ENCODE measurements around the gene JADE2. TPM values are rescaled to one million over a fixed set of nuclear protein-coding genes. Genes with fewer than 3 reads are reported as not detected.

JADE2 gene
- total and polyA plus RNA-seq, 2 experiments from 2014 or later = 16.2 to 40.8 TPM

DNA sequence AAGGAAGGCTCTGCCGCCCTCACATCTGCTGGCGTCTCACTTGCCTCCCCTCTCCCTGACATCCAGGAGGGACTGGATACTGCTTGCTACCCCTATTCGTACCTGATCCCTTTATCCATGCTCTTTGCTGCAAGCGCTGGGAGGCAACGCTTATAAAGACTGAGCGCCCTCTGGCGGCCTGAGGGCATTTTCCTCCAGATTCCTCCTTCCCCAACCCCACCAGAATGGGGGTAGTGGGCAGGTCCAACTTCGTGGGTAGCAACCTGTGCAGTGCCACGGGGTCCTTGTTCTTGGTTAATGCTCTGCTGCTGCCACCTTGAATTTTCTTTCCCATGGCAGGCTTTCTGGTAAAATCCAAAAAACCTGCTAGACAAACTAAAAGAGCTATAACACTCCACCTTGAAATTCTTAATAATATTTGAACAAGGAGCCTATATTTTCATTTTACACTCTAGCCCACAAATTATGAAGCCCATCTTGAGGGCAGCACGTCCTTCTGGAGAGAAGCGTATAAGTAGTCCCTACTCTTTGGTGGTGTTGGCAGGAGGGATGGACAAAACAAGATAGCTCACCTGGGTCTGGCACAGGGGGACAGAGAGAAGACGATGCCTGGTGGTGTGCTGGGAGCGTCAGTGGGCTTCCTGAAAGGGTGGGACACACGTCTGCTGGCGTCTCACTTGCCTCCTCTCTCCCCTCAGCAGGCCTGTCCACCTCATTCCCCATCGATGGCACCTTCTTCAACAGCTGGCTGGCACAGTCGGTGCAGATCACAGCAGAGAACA is 52.5 kb downstream of the JADE2 start:
- TF ChIP-seq ZNF114 (CRISPR knock-in tag; IDR thresholded peaks at IDR 0.05) = no peak
- no peak for TF ChIP-seq POLR2AphosphoS5 (IDR thresholded peaks at IDR 0.05; ENCODE audit: low read depth)
- no peak for TF ChIP-seq STAT1 (IDR thresholded peaks at IDR 0.05; ENCODE audit: unreplicated experiment)
- no peak for TF ChIP-seq ZNF331 (CRISPR knock-in tag; IDR thresholded peaks at IDR 0.05; ENCODE audit: low read depth)
- TF ChIP-seq CREB1 (CRISPR knock-in tag; IDR thresholded peaks at IDR 0.05; ENCODE audit: low read depth) = 0 out of 2 replicates have a peak, but pooled peaks have one; percentile 22
- TF ChIP-seq EZH2 (IDR thresholded peaks at IDR 0.05; ENCODE audit: low read depth, unreplicated experiment) = no peak
- no peak for TF ChIP-seq EZH2phosphoT487 (IDR thresholded peaks at IDR 0.05; ENCODE audit: unreplicated experiment)
- TF ChIP-seq, protein P1, sequence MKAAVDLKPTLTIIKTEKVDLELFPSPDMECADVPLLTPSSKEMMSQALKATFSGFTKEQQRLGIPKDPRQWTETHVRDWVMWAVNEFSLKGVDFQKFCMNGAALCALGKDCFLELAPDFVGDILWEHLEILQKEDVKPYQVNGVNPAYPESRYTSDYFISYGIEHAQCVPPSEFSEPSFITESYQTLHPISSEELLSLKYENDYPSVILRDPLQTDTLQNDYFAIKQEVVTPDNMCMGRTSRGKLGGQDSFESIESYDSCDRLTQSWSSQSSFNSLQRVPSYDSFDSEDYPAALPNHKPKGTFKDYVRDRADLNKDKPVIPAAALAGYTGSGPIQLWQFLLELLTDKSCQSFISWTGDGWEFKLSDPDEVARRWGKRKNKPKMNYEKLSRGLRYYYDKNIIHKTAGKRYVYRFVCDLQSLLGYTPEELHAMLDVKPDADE (IDR thresholded peaks at IDR 0.05) = no peak
- TF ChIP-seq, protein P2, sequence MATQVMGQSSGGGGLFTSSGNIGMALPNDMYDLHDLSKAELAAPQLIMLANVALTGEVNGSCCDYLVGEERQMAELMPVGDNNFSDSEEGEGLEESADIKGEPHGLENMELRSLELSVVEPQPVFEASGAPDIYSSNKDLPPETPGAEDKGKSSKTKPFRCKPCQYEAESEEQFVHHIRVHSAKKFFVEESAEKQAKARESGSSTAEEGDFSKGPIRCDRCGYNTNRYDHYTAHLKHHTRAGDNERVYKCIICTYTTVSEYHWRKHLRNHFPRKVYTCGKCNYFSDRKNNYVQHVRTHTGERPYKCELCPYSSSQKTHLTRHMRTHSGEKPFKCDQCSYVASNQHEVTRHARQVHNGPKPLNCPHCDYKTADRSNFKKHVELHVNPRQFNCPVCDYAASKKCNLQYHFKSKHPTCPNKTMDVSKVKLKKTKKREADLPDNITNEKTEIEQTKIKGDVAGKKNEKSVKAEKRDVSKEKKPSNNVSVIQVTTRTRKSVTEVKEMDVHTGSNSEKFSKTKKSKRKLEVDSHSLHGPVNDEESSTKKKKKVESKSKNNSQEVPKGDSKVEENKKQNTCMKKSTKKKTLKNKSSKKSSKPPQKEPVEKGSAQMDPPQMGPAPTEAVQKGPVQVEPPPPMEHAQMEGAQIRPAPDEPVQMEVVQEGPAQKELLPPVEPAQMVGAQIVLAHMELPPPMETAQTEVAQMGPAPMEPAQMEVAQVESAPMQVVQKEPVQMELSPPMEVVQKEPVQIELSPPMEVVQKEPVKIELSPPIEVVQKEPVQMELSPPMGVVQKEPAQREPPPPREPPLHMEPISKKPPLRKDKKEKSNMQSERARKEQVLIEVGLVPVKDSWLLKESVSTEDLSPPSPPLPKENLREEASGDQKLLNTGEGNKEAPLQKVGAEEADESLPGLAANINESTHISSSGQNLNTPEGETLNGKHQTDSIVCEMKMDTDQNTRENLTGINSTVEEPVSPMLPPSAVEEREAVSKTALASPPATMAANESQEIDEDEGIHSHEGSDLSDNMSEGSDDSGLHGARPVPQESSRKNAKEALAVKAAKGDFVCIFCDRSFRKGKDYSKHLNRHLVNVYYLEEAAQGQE (IDR thresholded peaks at IDR 0.05; ENCODE audit: unreplicated experiment) = peak; percentile 2
- TF ChIP-seq, protein P3, sequence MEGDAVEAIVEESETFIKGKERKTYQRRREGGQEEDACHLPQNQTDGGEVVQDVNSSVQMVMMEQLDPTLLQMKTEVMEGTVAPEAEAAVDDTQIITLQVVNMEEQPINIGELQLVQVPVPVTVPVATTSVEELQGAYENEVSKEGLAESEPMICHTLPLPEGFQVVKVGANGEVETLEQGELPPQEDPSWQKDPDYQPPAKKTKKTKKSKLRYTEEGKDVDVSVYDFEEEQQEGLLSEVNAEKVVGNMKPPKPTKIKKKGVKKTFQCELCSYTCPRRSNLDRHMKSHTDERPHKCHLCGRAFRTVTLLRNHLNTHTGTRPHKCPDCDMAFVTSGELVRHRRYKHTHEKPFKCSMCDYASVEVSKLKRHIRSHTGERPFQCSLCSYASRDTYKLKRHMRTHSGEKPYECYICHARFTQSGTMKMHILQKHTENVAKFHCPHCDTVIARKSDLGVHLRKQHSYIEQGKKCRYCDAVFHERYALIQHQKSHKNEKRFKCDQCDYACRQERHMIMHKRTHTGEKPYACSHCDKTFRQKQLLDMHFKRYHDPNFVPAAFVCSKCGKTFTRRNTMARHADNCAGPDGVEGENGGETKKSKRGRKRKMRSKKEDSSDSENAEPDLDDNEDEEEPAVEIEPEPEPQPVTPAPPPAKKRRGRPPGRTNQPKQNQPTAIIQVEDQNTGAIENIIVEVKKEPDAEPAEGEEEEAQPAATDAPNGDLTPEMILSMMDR (conservative IDR thresholded peaks at IDR 0.05; ENCODE audit: low read depth in 2 of 2) = peak; percentile 94 to 97
- no peak for TF ChIP-seq JUNB (IDR thresholded peaks at IDR 0.05; ENCODE audit: unreplicated experiment)
- no peak for TF ChIP-seq NANOG (IDR thresholded peaks at IDR 0.05; ENCODE audit: borderline replicate concordance)
- no peaks in the 10 kb centered on the region for H3K9me3 Mint-ChIP-seq
- no peak overlapping the region; the same call in 2 of the 3 replicates for H3K4me3 Mint-ChIP-seq
- Histone ChIP-seq H3K79me2 (replicated peaks; ENCODE audit: insufficient read depth) (no peaks in the 10 kb centered on the region), H2AFZ (no peak overlapping the region), H4K20me1 (replicated peaks; ENCODE audit: insufficient read depth) (peaks cover 3% of the 10 kb centered on the region; the same call in 1 of the 2 replicates), H3K27me3 (ENCODE audit: insufficient read depth) (no peaks in the 10 kb centered on the region), H3K4me1 (ENCODE audit: insufficient read depth) (no peaks in the 10 kb centered on the region), H3K36me3 (ENCODE audit: insufficient read depth) (peaks cover 4% of the 10 kb centered on the region; the same call in 1 of the 2 replicates), H3K9me2 (ENCODE audit: insufficient read depth) (no peaks in the 10 kb centered on the region), H3F3A (replicated peaks; ENCODE audit: low read depth) (0 out of 2 replicates have a peak, but pooled peaks cover 13% of the 10 kb centered on the region), H3K4me2 (no peak overlapping the region), H3K27ac (ENCODE audit: low read depth) (0 out of 2 replicates have a peak overlapping the region, but pooled peaks have one; percentile 64), H3K4me3 (no peak overlapping the region)
- H3K4me1 Mint-ChIP-seq = peaks cover 18% of the 10 kb centered on the region; the same call in 2 of the 3 replicates
- H3K27ac Mint-ChIP-seq = no peak overlapping the region
- peaks cover 62% of the 10 kb centered on the region for H3K36me3 Mint-ChIP-seq (ENCODE audit: low read depth)
- peak; percentile 89 for ATAC-seq
- H3K27me3 Mint-ChIP-seq (ENCODE audit: insufficient read depth, low read depth, poor library complexity) = peaks cover 10% of the 10 kb centered on the region
- DNase-seq (ENCODE audit: low spot score) = peak; percentile 97

Data from GM23338 (cell line).